Osteoblast (primary cell): ENCODE results near the gene ANTXR1. TPM values are rescaled to one million over a fixed set of nuclear protein-coding genes. Genes with fewer than 3 reads are reported as not detected.

Experiments used
- DNase-seq: peaks from one replicate; pipeline ENCODE4 v3.0.0; 2011; ENCODE audit warnings: low spot score, mixed read lengths; ENCODE audit not compliant: insufficient read length; ENCODE audit errors: missing footprints
- H2AFZ ChIP-seq: 2 replicates; pipeline ENCODE4 v1.6.0; 2011; ENCODE audit warnings: mild to moderate bottlenecking, low read length
- H3K27ac ChIP-seq: 2 replicates; pipeline ENCODE4 v1.5.1; 2011; ENCODE audit warnings: mild to moderate bottlenecking, low read depth, low read length, moderate library complexity
- H3K27me3 ChIP-seq: 2 replicates; pipeline ENCODE4 v1.6.0; 2012; ENCODE audit warnings: mild to moderate bottlenecking, control low read depth, inconsistent platforms, low read length, moderate library complexity; ENCODE audit not compliant: insufficient read depth
- H3K36me3 ChIP-seq: 2 replicates; pipeline ENCODE4 v1.5.1; 2011; ENCODE audit warnings: mild to moderate bottlenecking, low read length, control low read depth, moderate library complexity; ENCODE audit not compliant: insufficient read depth
- H3K4me1 ChIP-seq: 2 replicates; pipeline ENCODE4 v1.5.1; 2011; ENCODE audit warnings: mild to moderate bottlenecking, low read length, control low read depth, moderate library complexity; ENCODE audit not compliant: insufficient read depth
- H3K4me2 ChIP-seq: 2 replicates; pipeline ENCODE4 v1.6.0; 2011; ENCODE audit warnings: mild to moderate bottlenecking, low read length; ENCODE audit not compliant: insufficient read depth
- H3K4me3 ChIP-seq: fragments of 200-600 bp; sonication (generic); 3 replicates; pipeline ENCODE4 v1.5.1; 2012; ENCODE audit warnings: mild to moderate bottlenecking, low read length, inconsistent platforms; ENCODE audit not compliant: insufficient read depth
- H3K79me2 ChIP-seq: 2 replicates; pipeline ENCODE4 v1.6.0; 2012; ENCODE audit warnings: mild to moderate bottlenecking, low read length, control low read depth, inconsistent platforms; ENCODE audit not compliant: insufficient read depth
- H3K9me3 ChIP-seq: 2 replicates; pipeline ENCODE4 v1.5.1; 2011; ENCODE audit warnings: low read depth, low read length, control low read depth
- H4K20me1 ChIP-seq: 2 replicates; pipeline ENCODE4 v1.6.0; 2012; ENCODE audit warnings: mild to moderate bottlenecking, low read length, control low read depth; ENCODE audit not compliant: insufficient read depth
- CTCF ChIP-seq: IDR thresholded peaks from 2 replicates; pipeline ENCODE4 v1.5.1; 2011; ENCODE audit warnings: mild to moderate bottlenecking, low read depth, low read length, moderate library complexity; ENCODE audit errors: extremely low read depth
- total RNA-seq: library from RNA; depleted of rRNA; stranded (reverse); fragments of >200 nt; gene quantifications from 2 replicates; pipeline ENCODE4 v1.2.3, GENCODE V29; 2012

Gene ANTXR1
- total RNA-seq, 1 donor, result 123 TPM

GRCh38 chr2:69210385-69210784, 197.4 kb downstream of the ANTXR1 start:
- TF ChIP-seq CTCF, result no peak
- Histone ChIP-seq H3K79me2 (no peaks in the 10 kb centered on the region), H3K27ac (no peak overlapping the region), H3K36me3 (no peaks in the 10 kb centered on the region), H3K9me3 (no peaks in the 10 kb centered on the region), H4K20me1 (no peaks in the 10 kb centered on the region), H3K27me3 (no peaks in the 10 kb centered on the region), H3K4me1 (peaks cover 27% of the 10 kb centered on the region), H3K4me3 (no peak overlapping the region), H3K4me2 (no peak overlapping the region), H2AFZ (no peak overlapping the region)
- DNase-seq, result no peak

GRCh38 chr2:69211048-69211447, 198.1 kb downstream of the ANTXR1 start:
- Histone ChIP-seq H3K36me3 (no peaks in the 10 kb centered on the region), H2AFZ (no peak overlapping the region), H3K27ac (no peak overlapping the region), H4K20me1 (no peaks in the 10 kb centered on the region), H3K4me2 (no peak overlapping the region), H3K79me2 (no peaks in the 10 kb centered on the region), H3K9me3 (no peaks in the 10 kb centered on the region), H3K4me3 (no peak overlapping the region), H3K27me3 (no peaks in the 10 kb centered on the region), H3K4me1 (peaks cover 27% of the 10 kb centered on the region)
- DNase-seq, result no peak
- TF ChIP-seq CTCF, result no peak

- Histone ChIP-seq H3K4me2 (no peak overlapping the region), H3K27ac (no peak overlapping the region), H3K79me2 (no peaks in the 10 kb centered on the region), H3K27me3 (no peaks in the 10 kb centered on the region), H3K9me3 (no peaks in the 10 kb centered on the region), H3K36me3 (no peaks in the 10 kb centered on the region), H2AFZ (no peak overlapping the region), H3K4me1 (peaks cover 28% of the 10 kb centered on the region), H4K20me1 (no peaks in the 10 kb centered on the region), H3K4me3 (no peak overlapping the region)
- no peak for TF ChIP-seq CTCF
- DNase-seq, result no peak
These were observed 198.7 kb downstream of the ANTXR1 start for GRCh38 chr2:69211686-69212085.

- Histone ChIP-seq H4K20me1 (no peaks in the 10 kb centered on the region), H3K36me3 (no peaks in the 10 kb centered on the region), H3K27me3 (no peaks in the 10 kb centered on the region), H3K27ac (no peak overlapping the region), H3K79me2 (no peaks in the 10 kb centered on the region), H3K4me1 (peaks cover 35% of the 10 kb centered on the region), H3K4me2 (no peak overlapping the region), H2AFZ (no peak overlapping the region), H3K4me3 (no peak overlapping the region), H3K9me3 (no peaks in the 10 kb centered on the region)
- DNase-seq, result no peak
- no peak for TF ChIP-seq CTCF
These were observed 199.5 kb downstream of the ANTXR1 start for GRCh38 chr2:69212238-69213028.
